NT2/D1 (cell line): ENCODE measurements around the gene MINDY1.

ENCODE experiments used
- SUZ12 ChIP-seq: IDR thresholded peaks from 2 replicates; pipeline ENCODE4 v1.6.1; 2011; ENCODE audit not compliant: insufficient read length, insufficient read depth; ENCODE audit errors: extremely low read depth
- YY1 ChIP-seq: IDR thresholded peaks from 2 replicates; pipeline ENCODE4 v1.6.1; 2011; ENCODE audit not compliant: insufficient read length, insufficient read depth
- ZNF274 ChIP-seq: IDR thresholded peaks from 2 replicates; pipeline ENCODE4 v1.6.1; 2011; ENCODE audit warnings: mild to moderate bottlenecking, low read depth, low read length

DNA sequence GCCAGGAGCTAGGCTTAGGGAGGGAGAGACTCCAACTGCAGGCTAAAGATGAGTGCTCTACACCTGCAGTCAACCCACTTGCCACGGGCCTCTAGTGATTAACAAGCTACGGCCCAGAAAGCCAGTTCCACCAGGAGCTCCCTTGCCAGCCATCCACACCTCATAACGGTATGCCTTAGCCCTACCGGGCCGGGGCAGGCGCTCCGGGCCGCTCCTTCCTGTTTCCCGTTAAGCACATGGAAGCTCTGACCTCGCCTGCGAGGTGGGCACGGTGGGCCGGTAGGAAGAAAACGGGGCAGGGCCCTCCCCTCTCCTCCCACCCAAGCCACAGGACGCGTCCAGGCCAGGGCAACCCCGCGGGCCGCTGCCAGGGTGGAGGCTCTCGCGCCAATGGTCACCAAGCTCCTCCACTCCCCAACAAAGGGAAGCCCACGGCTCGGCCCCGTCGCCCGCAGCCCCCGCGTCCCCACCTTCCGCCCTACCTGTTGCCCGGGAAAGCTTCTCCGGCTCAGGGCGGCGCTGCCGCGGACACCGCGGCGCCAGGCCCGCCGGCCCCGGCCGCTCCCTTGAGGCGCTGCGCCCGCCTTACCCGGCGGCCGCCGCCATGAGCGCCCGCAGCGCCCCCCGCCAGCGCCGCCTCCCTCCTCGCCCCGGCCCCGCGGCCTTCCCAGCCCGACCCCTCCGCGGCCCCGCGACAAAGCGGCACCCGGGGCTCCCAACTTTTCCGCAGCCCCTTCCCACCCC, 32.7 kb downstream of the MINDY1 start:
- TF ChIP-seq ZNF274 (no peak), YY1 (no peak), SUZ12 (no peak)
